Measurements from ENCODE around the gene ORC5.

Gene ORC5

DNA sequence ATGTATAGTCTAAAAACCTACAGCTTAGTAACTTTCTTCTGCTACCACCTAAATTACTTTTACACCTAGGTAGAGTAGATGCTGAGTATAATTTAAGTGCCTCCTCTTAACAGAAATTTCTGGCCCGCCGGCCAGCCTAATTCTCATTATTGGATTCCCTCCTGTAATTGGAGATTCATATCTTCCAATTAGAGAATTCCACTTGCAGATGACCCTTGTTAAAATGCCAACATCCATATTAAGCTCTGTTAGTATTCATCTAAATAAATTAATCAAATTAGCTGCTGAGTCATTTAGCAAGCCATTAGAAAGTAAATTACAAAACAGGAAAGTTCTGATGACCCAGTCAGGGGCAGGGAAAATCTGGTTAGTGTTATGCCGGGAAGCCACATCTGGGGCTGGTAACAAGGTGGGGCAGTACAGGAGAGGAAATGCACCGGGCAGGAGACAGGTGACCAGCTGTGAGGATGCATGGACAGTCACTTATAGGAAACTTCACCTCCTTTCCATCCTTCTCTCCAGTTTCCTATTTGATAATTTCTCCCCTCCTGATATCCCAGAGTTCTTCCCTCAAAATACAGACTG is 82.8 kb downstream of the ORC5 start:
- DNase-seq = no peak

DNA sequence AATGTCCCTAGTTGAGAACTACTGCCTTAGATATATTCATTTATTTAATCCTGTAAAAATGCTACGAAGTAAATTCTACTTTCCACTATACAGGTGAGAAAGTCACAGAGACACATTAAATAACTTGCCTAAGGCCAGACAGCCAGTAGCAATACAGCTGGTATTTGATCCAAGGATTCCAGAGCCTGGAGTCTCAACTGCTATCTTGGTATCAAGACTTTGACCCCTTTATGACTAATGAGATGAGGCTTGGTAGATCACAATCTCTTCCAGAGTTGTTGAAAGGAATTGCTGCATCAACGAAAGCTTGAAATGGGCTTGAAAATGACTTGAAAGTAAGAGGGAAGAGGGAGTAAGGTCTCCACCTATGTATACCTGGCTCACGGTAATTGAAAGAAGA is 83.3 kb downstream of the ORC5 start:
- DNase-seq = no peak

DNA sequence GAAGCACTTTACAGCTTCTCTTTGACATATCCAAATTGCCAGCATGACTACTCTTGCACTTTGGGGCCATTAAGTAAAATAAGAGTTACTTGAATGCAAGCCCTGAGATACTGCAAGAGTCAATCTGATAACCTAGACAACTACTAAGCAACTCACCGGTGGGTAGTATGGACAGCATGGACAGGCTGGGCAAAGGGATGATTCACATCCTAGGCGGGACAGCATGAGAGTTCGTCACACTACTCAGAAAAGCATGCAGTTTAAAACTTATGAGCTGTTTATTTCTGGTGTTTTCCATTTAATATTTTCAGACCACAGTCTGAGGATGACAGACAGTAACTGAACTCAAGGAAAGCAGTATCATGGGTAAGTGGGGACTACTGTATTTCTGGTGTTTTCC is 84.0 kb downstream of the ORC5 start:
- DNase-seq = no peak

DNA sequence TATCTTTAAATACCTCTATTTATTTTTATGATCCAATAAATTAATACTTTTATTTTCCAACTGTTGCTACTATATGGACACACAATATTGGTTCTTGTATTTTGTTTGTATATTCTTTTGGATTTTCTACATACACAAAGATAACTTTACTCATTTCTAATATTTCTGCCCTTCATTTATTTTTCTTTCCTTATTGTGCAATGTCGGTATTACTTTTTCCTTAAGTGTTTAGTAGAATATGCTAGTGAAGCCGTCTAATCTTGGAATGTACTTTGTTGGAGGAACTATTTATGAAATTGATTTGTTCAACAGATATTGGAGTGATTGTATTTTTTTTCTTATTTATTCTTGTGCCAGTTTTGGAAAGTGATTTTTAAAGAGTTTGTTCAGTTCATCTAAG is 94.0 kb downstream of the ORC5 start:
- no peak for DNase-seq

DNA sequence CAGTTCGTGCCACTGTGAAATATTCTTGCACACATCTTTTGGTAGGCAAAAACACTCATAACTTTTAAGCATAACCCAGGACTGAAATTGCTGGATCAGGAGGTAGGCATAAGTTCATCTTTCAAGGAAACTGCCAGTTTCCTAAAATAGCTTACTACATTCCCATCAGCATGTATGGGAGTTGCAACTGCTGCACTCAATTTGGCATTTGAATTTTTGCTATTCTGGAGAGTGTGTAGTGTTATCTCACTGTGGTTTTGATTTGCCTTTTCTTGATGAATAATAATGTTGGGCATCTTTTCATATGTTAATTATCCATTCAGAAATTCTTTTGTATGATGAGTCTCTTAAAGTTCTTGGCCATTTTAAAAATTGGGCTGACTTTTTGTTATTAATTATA is 95.2 kb downstream of the ORC5 start:
- peak; percentile 38 to 55 for DNase-seq

DNA sequence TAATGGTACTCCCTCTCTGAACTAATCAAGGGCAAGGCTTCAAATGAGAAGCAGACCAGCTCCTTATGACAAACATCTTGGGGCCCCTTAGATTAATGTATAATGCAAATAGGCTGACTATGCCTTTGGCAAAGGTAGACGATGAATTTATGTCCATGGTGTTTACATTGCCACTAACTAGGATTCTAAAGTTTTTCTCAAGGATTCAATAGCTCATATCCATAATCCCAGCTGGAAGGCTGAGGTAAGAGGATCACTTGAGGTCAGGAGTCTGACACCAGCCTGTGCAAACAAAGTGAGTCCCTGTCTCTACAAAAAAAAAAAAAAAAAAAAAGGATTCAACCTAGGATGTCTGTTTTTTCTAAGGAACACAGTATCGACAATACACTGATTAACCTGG is 96.5 kb downstream of the ORC5 start:
- DNase-seq = no peak

DNA sequence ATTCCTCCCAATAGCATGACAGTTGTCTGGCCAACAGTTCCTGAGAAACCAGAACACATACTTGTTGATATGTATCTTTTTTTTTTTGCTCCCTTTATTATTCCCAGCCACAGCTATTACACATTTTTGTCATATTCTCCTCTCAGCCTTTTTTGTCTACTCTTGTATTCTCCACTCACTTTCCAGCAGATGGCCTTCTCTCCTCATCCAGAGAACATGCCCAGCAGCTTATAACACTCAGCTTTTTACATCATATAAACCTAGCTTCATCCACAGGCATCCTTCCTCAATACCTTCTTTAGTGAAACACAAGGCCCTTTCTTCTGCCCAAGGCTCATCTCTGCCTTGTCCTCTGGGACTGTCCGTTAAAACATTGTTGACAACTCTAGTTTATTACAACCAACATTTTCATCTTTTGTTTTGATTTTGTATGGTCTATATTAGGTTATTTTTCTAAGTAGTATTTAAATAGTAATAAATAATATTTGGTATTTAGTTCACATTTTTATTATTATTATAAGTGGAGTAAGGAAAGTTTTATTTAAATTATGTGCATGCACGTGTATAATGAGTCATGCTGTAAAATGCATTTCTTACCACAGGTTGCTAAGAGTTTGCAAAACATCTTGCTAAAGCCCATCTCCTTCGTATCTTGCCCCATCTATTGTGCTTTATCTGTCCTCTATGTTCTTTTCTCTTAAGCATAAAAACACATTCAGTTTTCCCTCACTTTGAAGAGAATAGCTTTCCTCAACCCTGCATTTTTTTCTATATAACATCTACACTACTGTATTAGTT is 101.5 kb downstream of the ORC5 start:
- DNase-seq = peak; percentile 4 to 38

DNA sequence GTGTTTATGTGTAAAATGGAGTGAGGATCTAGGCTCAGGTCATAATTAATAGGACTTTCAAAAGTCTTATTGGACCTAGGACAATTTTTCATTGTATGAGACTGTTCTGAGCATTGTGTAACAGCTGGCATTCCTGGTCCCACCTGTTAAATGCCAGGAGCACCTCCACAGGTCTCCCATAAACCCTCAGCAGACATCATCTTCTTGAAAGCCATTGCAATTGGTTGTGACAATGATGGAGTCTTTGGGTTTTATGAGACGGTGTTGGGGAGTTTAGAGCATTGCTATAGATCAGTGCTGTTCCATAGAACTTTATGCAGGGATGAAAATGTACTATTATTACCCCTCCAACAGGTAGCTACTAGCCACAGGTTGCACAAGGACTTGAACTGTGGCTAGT is 108.9 kb downstream of the ORC5 start:
- no peak for DNase-seq

DNA sequence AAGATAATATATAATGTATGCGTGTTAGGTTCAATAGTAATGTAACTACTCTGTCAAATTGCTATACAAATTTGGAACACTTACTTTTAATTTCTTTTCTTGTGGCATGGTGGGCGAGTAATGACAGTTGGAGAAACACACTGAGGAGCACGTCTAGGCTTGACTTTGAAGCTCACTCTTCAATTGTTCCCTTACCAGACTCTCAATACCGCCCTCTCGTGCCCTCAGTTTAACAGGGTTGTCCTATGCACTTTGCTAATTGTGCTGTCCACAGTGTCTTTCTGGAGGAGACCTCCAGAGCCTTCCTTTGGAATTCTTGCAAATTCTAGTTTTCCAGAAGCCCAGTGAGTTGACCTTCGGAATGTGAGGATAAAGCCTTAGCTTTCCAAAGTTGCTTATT is 111.1 kb downstream of the ORC5 start:
- peak in 1 of 2 experiments; percentile 49 for DNase-seq

DNA sequence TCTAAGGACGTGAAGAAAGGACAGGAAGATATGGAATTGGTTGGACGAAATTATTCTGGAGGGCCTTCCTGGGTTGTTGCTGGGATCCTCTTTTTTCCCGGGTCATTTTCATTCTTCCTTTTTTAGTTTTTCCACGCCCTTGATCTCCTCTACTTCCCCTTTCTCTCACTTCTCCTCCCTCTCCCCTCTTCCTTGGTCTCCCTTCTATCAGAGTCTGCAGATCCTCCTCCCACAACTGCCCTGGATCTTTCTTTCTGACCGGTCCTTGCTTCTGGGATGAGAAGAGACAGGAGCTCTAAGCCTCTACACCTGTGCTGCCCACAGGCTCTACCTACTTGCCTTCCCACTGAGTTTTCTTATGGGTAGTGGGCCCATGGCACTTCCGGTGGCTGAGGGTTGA is 114.7 kb downstream of the ORC5 start:
- DNase-seq = no peak

DNA sequence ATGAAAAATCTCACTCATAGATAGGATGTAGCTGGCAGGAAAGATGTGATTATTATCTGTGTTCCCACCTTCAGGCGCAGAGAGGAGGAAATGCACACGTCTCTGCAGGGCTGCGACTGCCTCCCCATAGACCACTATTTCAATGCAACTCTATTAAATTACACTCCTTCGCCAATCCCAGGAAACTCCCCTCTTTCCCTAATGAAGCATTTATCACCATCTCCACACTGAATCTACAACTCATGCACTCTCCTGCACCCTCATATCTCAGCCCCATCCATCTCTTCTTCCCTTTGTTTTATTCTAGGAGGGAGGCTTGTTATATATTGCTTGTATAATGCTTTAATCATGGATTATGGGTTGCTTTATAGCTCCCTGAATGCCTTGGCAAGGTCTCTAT is 116.6 kb downstream of the ORC5 start:
- no peak for DNase-seq

DNA sequence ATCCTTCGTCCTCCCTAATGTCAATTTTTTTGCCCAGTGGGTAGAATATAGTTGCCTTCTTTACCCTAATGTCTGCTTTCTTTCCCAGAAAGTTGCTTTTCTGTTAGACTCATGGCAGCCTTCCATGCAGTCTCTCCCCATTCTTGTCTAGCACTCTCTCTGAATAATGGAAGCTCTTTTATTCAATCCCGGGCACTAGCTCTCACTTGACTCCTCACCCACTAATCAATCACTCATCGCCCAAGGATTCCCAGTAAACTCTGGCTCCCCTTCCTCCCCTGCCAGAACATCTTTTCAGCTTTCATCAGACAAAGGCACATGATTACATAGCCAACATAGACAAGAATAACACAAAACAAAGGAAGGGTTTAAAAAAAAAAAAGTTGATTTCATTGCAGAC is 118.2 kb downstream of the ORC5 start:
- no peak for DNase-seq

DNA sequence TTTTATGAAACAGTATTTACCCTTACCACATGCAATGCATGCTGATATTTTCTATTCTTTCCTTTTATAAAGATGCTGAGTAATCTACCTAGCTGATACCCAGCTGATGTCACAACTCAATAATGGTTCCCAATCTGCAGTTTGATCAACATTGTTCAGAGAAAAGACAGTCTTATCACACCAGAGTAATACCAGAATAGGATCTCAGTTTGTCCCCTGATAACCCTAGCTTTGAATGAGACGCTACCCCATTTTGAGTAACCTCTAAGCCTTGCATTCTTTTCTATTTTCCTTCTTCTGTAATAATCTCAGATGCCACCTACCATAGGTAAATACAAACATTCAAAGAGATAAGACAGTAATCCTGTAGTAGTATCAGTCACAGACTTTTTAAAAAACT is 118.8 kb downstream of the ORC5 start:
- DNase-seq = no peak

Data from NCI-H526 (cell line).